ENCODE results near the gene ANGPT4. TPM values are rescaled to one million over a fixed set of nuclear protein-coding genes. Genes with fewer than 3 reads are reported as not detected.

ANGPT4 gene
- total RNA-seq, 1 experiment from 2014 or later = not detected

DNA sequence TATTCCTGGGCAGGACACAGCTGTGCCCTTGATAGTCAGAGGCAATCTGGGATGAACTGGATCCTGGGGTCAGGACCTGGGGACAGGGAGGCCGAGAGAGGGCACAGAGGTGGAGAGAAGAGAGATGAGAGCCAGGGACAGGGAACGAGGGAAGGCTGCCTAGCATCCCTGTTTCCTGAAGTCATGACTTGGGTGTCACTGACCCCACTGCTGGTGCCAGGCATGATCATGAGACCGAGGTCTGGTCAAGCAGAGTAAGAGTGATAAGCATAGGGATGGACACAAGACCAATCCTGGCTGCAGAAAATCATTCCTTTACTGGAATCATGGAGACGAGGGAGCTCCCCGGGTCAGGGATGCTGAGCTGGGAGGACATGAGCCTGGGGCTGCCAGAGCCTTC lies 46.5 kb downstream of the ANGPT4 start:
- BruUV-seq (replicated peaks) = no TSS peak
- Histone ChIP-seq H3K27me3 (replicated peaks; ENCODE audit: control insufficient read depth, insufficient read depth, low read length) (no peaks in the 10 kb centered on the region), H3K4me3 (ENCODE audit: low read depth, low read length) (no peak overlapping the region), H3K36me3 (ENCODE audit: control insufficient read depth, insufficient read depth, low read length) (no peaks in the 10 kb centered on the region), H3K9me3 (no peaks in the 10 kb centered on the region), H3K4me1 (no peaks in the 10 kb centered on the region)
- no peak for DNase-seq
- TF ChIP-seq, protein P1, sequence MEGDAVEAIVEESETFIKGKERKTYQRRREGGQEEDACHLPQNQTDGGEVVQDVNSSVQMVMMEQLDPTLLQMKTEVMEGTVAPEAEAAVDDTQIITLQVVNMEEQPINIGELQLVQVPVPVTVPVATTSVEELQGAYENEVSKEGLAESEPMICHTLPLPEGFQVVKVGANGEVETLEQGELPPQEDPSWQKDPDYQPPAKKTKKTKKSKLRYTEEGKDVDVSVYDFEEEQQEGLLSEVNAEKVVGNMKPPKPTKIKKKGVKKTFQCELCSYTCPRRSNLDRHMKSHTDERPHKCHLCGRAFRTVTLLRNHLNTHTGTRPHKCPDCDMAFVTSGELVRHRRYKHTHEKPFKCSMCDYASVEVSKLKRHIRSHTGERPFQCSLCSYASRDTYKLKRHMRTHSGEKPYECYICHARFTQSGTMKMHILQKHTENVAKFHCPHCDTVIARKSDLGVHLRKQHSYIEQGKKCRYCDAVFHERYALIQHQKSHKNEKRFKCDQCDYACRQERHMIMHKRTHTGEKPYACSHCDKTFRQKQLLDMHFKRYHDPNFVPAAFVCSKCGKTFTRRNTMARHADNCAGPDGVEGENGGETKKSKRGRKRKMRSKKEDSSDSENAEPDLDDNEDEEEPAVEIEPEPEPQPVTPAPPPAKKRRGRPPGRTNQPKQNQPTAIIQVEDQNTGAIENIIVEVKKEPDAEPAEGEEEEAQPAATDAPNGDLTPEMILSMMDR (IDR thresholded peaks at IDR 0.05; ENCODE audit: insufficient read depth in 1 of 2, low read depth in 1 of 2, low read length in 1 of 2, severe bottlenecking in 1 of 2, unreplicated experiment in 1 of 2) = no peak
- Mint-ChIP-seq H3K36me3 (ENCODE audit: insufficient read depth, unreplicated experiment) (no peaks in the 10 kb centered on the region), H3K4me3 (ENCODE audit: unreplicated experiment) (no peak overlapping the region), H3K4me1 (ENCODE audit: low read depth, unreplicated experiment) (no peaks in the 10 kb centered on the region), H3K9me3 (ENCODE audit: unreplicated experiment) (no peaks in the 10 kb centered on the region), H3K27me3 (ENCODE audit: insufficient read depth, unreplicated experiment) (peaks cover 10% of the 10 kb centered on the region), H3K27ac (ENCODE audit: unreplicated experiment) (no peak overlapping the region)
- ChIA-PET CTCF (no interaction called here), POLR2A (no interaction called here)
- intact Hi-C loops (cut with micrococcal nuclease; ENCODE audit: unreplicated experiment) = loop anchor here (10.0 kb wide), 1 partner anchor 85 kb away; no protein-coding TSS in a partner anchor

GRCh38 chr20:868279-868678 lies 47.9 kb downstream of the ANGPT4 start:
- no peak overlapping the region for H3K27ac Mint-ChIP-seq (ENCODE audit: unreplicated experiment)
- DNase-seq = no peak
- intact Hi-C loops (cut with micrococcal nuclease; ENCODE audit: unreplicated experiment) = no loop called here
- H3K27me3 ChIP-seq (replicated peaks; ENCODE audit: control insufficient read depth, insufficient read depth, low read length) = no peaks in the 10 kb centered on the region
- TF ChIP-seq, protein P1 (IDR thresholded peaks at IDR 0.05; ENCODE audit: insufficient read depth in 1 of 2, low read depth in 1 of 2, low read length in 1 of 2, severe bottlenecking in 1 of 2, unreplicated experiment in 1 of 2) = no peak
- ChIA-PET CTCF (no interaction called here), POLR2A (no interaction called here)
- H3K27me3 Mint-ChIP-seq (ENCODE audit: insufficient read depth, unreplicated experiment) = peaks cover 6% of the 10 kb centered on the region
- H3K9me3 ChIP-seq = no peaks in the 10 kb centered on the region
- no peaks in the 10 kb centered on the region for H3K4me1 ChIP-seq
- no peak overlapping the region for H3K4me3 ChIP-seq (ENCODE audit: low read depth, low read length)
- H3K36me3 ChIP-seq (ENCODE audit: control insufficient read depth, insufficient read depth, low read length) = no peaks in the 10 kb centered on the region
- no peaks in the 10 kb centered on the region for H3K4me1 Mint-ChIP-seq (ENCODE audit: low read depth, unreplicated experiment)
- no peaks in the 10 kb centered on the region for H3K9me3 Mint-ChIP-seq (ENCODE audit: unreplicated experiment)
- H3K36me3 Mint-ChIP-seq (ENCODE audit: insufficient read depth, unreplicated experiment) = no peaks in the 10 kb centered on the region
- no TSS peak for BruUV-seq (replicated peaks)
- no peak overlapping the region for H3K4me3 Mint-ChIP-seq (ENCODE audit: unreplicated experiment)

- Mint-ChIP-seq H3K4me3 (ENCODE audit: unreplicated experiment) (no peak overlapping the region), H3K27ac (ENCODE audit: unreplicated experiment) (no peak overlapping the region), H3K36me3 (ENCODE audit: insufficient read depth, unreplicated experiment) (no peaks in the 10 kb centered on the region), H3K9me3 (ENCODE audit: unreplicated experiment) (no peaks in the 10 kb centered on the region), H3K27me3 (ENCODE audit: insufficient read depth, unreplicated experiment) (peaks cover 5% of the 10 kb centered on the region), H3K4me1 (ENCODE audit: low read depth, unreplicated experiment) (no peaks in the 10 kb centered on the region)
- Histone ChIP-seq H3K27me3 (replicated peaks; ENCODE audit: control insufficient read depth, insufficient read depth, low read length) (no peaks in the 10 kb centered on the region), H3K4me1 (no peaks in the 10 kb centered on the region), H3K36me3 (ENCODE audit: control insufficient read depth, insufficient read depth, low read length) (no peaks in the 10 kb centered on the region), H3K9me3 (no peaks in the 10 kb centered on the region), H3K4me3 (ENCODE audit: low read depth, low read length) (no peak overlapping the region)
- TF ChIP-seq, protein P1 (IDR thresholded peaks at IDR 0.05; ENCODE audit: insufficient read depth in 1 of 2, low read depth in 1 of 2, low read length in 1 of 2, severe bottlenecking in 1 of 2, unreplicated experiment in 1 of 2) = no peak
- intact Hi-C loops (cut with micrococcal nuclease; ENCODE audit: unreplicated experiment) = no loop called here
- BruUV-seq (replicated peaks) = no TSS peak
- no peak for DNase-seq
- ChIA-PET CTCF (interaction anchor here (0.6 kb wide), 1 partner anchor 38 kb away, joined by 4 read pairs; no protein-coding TSS in a partner anchor), POLR2A (no interaction called here)
Observed at GRCh38 chr20:865440-865839, 50.7 kb downstream of the ANGPT4 start.
